Fibroblast of villous mesenchyme (primary cell): ENCODE results near the gene OPTN. TPM values are rescaled to one million over a fixed set of nuclear protein-coding genes. Genes with fewer than 3 reads are reported as not detected.

Experiments
- DNase-seq: peaks from one replicate; pipeline ENCODE4 v3.0.0-alpha.2; 2010; ENCODE audit warnings: low read depth
- H3K4me3 ChIP-seq: 2 replicates; pipeline ENCODE4 v1.5.1; 2011; ENCODE audit warnings: low read depth, mild to moderate bottlenecking, low read length
- CTCF ChIP-seq: IDR thresholded peaks from 2 replicates; pipeline ENCODE4 v1.5.1; 2012; ENCODE audit warnings: low read depth, mild to moderate bottlenecking, low read length; ENCODE audit not compliant: insufficient read depth
- total RNA-seq: library from RNA; depleted of rRNA; stranded (reverse); fragments of >200 nt; gene quantifications from 2 replicates; pipeline ENCODE4 v1.2.3, GENCODE V29; 2012

Gene OPTN
- total RNA-seq, 1 donor = 125 TPM

- TF ChIP-seq CTCF = no peak
- DNase-seq = no peak
- no peak overlapping the region for H3K4me3 ChIP-seq
Measured at GRCh38 chr10:13066527-13066926, 33.4 kb upstream of the OPTN start.

GRCh38 chr10:13067431-13067830 lies 32.5 kb upstream of the OPTN start:
- no peak for DNase-seq
- no peak overlapping the region for H3K4me3 ChIP-seq
- no peak for TF ChIP-seq CTCF

- no peak for DNase-seq
- TF ChIP-seq CTCF = no peak
- no peak overlapping the region for H3K4me3 ChIP-seq
Measured at GRCh38 chr10:13068071-13068470, 31.9 kb upstream of the OPTN start.

GRCh38 chr10:13068484-13068883 lies 31.5 kb upstream of the OPTN start:
- no peak for TF ChIP-seq CTCF
- DNase-seq = no peak

GRCh38 chr10:13072339-13072738 lies 27.6 kb upstream of the OPTN start:
- no peak for TF ChIP-seq CTCF
- no peak for DNase-seq

More at GRCh38 chr10:13068484-13068883, 31.5 kb upstream of the OPTN start:
- H3K4me3 ChIP-seq = no peak overlapping the region

GRCh38 chr10:13074563-13075451 lies 25.2 kb upstream of the OPTN start:
- no peak overlapping the region for H3K4me3 ChIP-seq
- peak; percentile 85 for TF ChIP-seq CTCF
- DNase-seq = peak; percentile 64

More at GRCh38 chr10:13072339-13072738, 27.6 kb upstream of the OPTN start:
- no peak overlapping the region for H3K4me3 ChIP-seq
